Fibroblast of skin of abdomen (primary cell): ENCODE results near the gene ST8SIA3. TPM values are rescaled to one million over a fixed set of nuclear protein-coding genes. Genes with fewer than 3 reads are reported as not detected.

ENCODE experiments used
- DNase-seq: peaks from one replicate; pipeline ENCODE4 v3.0.0-alpha.2; 2013
- polyA plus RNA-seq, 2 experiments: library from polyadenylated mRNA; unstranded; fragments of 120-200 nt; gene quantifications; one replicate each; pipeline ENCODE4 v1.2.1, GENCODE V29; 2013; ENCODE audit not compliant: insufficient read length in 2 of 2

The ST8SIA3 gene, protein sequence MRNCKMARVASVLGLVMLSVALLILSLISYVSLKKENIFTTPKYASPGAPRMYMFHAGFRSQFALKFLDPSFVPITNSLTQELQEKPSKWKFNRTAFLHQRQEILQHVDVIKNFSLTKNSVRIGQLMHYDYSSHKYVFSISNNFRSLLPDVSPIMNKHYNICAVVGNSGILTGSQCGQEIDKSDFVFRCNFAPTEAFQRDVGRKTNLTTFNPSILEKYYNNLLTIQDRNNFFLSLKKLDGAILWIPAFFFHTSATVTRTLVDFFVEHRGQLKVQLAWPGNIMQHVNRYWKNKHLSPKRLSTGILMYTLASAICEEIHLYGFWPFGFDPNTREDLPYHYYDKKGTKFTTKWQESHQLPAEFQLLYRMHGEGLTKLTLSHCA
- not detected for polyA plus RNA-seq (2013, experiment 1 of 2; ENCODE audit: insufficient read length)
- not detected for polyA plus RNA-seq (2013, experiment 2 of 2; ENCODE audit: insufficient read length)

DNA sequence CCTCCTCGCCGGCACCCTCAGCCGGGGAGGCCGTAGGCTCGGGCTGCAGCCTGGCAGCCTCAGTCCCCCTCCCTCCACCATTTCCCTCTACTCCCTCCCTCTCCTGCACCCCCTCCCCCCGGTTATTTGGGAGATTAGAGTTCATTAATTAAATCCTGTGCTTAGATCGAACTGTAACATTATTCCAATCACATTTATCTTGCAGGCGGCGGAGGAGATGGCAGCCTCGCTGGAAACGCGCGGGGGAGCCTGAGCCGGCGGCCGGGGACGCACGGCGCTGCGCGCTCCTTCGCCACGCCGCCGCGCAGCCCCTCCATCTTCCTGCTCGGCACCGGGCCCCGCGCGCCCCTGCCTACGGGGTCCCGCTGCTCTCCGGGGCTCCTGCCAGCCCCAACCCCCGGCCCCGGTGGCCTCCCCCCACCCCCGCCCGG lies at the start of gene ST8SIA3:
Gene ST8SIA3, plus strand, starts transcription at position 287 of the 431 bp plus-strand sequence. CDS start 290 bp downstream, outside the sequence.
- DNase-seq = no peak

DNA sequence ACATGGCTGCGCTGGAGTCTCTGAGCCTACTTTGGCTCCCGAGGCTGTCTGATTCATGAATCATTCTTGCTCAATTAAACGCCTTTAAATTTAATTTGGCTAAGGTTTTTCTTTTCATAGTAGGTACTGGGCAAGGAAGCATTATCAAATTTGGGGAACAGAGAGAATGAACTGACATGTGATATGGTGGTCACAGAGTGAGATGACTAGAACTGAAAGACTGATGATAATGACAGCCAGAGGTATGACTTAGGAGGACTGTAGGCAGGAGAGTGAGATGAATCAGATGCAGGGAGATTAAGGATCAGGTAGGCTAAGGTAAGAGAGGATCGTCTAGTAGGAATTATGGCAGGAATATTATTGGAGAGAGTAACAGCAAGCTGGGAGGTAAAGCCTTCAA lies 40.9 kb upstream of the ST8SIA3 start:
- DNase-seq = no peak

DNA sequence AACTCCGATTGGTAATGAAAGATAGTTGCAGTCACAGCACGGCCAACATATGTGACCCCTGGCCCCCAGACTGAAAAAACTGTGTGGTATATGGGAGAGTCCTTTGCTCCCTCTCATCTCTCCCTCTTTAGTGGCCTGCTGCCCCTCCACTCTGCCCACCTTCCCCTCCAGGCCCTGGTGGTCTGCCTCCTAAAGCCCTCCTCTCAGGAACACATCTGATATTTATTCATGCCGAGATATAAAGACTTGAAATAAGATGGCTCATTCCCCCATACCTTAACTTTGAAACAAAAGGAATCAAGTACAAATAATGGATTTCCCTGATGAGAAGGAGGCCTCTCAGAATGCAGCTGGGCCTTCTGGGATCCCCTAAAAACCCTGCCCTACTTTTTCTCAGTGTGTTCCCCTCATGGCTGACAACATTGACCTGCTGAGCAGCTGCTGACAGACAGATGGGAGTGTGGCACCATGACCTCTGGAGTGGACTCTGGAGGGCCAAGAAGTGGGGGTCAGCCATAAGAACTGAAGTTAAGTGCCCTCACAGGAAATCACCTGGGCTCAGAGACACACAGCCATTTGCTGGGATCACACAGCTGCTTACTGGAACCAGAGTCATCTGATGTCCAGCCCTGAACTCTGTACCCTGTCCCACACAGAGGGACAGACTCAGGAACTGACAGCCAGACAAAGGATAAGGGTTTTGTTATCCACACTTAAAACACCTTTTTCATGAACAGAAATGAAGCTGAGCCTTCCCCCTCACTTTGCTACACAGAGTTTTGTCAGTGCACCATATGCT lies 39.8 kb upstream of the ST8SIA3 start:
- no peak for DNase-seq

DNA sequence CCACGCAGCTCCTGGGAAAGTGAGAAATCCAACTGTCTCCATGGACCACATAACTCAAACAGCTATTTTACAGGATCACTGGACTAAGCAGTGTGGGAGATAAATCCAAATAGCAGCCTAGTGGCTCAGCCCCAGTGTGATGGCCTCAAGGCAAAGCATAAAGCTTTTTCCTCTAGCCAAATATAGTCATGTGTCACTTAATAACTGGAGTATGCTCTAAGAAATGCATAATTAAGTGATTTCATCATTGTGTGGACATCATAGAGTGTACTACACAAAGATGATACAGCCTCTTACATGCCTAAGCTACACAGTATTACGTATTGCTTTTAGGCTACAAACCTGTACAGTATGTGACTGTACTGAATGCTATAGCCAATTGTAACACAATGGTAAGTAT lies 31.8 kb upstream of the ST8SIA3 start:
- no peak for DNase-seq

DNA sequence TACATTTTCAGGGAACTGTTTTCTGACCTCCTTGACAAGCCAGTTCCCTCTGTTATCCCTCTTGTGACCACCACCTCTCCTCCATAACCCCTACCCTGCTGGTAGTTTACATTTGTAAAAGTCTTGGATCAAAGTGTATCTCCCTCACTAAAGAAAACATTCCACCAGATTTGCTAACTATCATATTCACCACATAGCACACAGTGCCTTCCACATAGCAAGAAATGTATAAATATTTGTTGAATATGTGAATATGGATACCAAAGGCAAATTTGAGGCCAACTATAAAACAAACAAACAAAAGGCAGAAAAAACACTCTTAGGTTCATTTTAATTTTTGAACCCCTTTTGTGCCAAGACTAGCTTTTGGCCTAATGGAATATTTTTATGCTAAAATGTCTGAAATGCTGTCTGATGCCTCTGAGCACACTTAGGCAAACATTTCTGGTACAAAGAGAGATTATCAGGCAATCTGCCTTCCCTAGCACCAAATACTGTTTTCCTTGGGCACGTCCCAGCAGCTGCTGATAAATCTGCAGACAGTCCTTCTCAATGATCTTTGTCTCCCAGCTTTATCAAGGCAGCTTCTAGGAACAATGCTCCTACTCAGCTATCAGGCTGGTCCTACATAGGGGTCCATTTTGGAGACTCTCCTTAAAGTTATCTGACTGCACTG lies 26.7 kb upstream of the ST8SIA3 start:
- no peak for DNase-seq

DNA sequence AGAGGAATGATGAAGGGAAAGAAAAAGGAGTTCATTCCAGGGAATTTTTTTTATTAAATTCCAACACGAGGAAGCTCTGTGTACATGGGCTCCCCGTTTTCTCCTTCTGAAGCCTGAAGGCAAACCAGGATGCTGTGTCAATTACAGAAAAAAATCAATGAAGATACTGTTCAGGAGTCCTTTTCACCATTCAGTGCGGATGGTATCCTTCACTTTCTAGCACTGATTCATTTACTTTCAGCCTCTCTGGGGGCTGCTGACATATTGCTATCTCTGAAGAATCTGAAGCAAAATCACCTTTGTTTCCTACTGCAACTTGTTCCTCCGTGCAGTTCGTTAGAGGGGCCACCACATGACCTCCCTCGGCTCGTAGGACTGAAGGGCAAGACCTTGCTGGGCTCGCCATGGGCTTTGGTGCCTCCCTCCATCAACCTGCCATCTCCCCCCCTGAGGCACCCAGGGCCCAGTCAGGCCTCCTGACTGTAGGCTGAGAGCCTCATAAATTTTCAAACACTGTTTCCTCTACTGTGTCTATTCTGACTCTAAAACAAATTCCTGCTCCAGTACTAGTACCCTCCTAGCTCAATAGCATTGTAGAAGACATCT lies 25.5 kb upstream of the ST8SIA3 start:
- no peak for DNase-seq

DNA sequence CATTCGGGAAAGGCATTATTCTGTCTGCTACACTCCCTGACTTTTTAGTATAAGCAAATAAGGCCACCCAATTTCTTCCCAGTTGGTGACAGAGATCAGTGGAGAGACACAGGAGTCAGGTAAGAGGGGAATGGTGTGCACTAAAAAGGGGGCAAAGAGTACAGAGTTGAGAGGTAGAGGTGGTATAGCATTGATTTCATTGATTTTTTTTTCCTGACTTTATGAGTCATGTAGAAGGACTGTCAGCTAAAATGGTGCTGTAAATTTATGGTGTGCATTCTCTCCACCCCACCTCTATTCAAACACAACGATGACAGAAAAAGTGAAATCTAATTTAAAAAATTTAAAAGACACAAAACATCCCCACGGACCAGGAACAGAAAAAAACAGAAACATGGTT lies 23.7 kb upstream of the ST8SIA3 start:
- DNase-seq = no peak

DNA sequence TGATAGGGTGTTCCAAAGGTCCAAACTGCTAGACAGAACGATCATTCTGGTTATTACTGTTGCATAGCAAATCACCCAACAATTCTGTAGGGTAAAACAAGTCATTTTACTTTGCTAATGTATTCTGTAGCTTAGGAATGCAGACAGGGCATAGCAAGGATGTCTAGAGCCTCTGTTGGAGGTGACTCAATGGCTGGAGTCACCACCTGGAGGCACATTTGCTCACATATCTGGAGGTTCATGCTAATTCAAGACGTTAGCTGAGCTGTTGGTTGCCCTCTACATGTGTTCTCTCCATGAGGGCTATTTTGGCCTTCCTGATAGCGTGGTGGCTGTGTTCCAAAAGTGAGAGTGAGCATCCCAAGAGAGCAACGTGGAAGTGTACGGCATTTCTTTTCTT lies 22.5 kb upstream of the ST8SIA3 start:
- no peak for DNase-seq

DNA sequence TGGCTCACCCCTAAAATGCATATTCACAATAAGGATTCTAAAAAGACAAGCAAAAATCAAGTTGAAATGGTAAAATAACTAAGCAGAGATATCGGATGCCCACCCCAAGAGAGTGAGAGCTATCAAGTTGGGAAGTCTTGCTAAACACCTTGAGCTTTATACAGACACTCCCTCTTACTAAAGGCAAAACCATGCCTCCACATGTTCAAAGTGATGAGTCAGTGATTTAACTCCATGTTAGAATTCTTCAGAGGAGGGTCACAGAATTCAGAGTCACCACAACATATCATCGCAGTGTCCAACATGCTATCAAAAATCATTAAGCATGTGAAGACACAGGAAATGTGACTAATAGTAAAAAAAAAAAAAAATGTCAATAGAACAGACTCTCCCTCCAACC lies 20.6 kb upstream of the ST8SIA3 start:
- DNase-seq = no peak

DNA sequence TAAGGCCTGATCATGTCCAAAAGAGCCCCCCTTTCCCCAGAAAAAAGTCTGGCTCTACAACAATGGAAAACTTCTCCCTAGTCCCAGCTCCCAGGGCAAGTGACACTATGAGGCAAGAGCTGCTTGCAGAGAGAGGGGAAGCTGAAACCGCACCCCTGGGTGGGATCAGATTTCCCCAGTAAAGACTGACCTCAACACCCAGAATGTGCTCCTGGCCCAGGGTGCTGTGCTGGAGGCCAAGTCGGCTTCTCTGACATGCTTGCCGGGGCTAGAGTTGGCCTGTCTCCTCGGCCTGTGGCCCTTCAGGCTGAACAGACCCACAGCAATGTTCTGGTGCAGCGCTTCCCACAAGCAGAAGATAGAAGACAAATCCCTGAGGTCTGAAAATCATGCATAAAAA lies 18.4 kb upstream of the ST8SIA3 start:
- no peak for DNase-seq

DNA sequence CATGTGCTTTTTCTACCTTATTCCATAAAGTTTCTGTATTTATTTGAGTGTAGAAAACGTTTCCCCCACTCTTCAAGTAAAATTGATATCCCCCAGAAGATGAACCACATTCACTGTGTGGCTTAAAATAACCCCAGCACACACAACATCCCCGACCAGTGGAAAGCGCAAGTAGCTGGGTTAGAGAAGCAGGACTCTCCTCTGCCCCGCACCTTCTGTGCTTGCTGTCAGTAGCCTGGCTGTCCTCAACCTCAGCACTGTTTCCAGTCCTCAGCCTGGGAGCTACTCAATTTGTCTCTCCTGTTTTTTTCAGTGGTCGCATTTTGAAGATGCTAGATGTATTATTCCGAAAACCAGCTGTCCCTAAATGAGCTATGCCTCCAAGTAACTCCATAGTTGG lies 18.0 kb upstream of the ST8SIA3 start:
- no peak for DNase-seq

DNA sequence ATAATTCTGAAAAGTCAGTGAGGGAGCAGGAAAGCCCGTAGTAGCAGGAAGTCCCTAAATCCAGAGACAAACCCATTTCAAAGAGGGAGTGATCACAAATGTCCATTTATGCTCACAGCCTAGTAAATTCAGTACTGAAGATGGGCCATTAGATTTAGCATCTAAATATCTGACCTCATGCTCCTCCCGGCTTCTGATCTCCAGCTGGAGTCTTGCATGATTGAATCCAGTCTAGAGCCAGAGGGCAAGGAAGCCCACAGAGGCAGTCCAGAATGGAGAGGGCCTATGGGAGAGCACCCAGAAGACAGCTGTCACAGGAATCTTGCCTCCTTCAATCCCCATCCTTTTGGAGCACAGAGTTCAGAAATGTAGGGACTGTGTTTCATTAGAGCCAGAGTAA lies 16.0 kb upstream of the ST8SIA3 start:
- DNase-seq = no peak

DNA sequence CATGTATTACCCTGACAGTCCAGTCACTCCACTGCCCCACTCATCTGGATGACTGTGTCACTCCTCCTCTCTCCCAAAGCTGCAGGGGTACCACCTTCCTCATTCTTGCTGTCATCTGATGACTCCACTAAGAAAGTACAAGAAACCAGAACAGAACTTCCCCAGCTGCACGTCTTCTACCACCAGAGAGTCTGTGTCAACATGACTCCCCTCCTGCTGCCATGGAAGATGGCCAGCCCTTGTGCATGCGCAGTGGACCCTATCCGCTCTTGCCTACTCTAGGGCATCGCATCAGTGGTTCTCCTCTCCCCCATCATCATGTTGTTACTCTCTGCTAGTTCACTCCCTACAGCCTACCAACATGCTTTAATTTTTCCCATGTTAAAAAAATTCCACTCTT lies 14.5 kb upstream of the ST8SIA3 start:
- DNase-seq = no peak

DNA sequence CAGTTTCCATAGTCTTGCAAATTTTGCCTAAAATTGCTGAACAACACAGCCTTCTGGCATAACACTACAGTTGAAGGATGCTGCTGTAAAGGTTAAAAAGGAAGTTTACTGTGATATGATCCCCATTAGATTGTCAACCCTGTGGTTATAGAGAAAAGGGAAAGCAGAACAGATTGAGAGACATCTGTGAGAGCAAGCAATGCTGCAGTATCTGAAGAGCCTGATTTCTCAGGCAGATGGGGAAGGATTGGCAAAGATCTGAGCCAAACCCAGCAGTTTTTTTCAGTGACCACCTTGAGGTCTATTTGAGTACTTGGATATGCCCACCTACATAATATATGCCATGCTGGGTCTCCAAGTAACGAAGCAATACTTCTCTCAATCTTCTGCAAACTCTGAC lies 8.5 kb upstream of the ST8SIA3 start:
- no peak for DNase-seq

DNA sequence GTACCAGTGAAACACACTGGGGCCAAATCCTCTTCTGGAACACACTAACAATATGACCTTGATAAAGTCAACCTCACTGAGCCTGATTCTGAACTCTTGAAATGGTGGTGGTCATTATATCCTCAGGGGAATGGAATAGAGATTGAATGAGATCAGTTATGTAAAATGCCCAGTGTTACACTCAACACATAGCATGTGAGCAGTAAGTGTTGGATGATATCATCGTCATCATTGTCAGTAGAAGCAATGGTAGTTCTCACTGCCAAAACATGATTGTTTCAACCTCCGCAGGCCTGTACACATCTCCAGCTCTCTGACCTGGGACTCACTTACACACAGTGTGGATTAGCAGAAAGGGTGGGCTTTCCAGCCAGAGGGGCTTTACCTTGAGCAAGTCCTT lies 5.5 kb upstream of the ST8SIA3 start:
- DNase-seq = no peak

DNA sequence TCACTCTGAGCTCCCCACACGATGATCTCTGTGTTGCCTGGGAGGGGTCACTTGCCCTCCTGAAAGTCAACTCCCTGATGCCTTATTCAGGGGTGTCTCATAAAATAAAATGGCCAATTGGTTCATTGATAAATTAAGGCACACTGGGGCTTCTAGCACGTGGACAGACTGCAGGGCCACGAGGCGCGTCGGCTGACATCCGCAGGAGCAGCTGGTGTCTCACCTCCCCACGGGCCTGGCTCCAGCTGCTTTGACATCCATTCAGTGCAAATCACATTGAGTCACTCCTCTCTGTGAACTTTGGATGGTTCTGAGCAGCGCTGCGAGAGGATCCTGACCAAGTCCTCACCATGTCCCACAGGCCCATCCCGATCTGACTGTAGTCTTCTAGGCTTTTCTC lies 4.6 kb upstream of the ST8SIA3 start:
- no peak for DNase-seq

DNA sequence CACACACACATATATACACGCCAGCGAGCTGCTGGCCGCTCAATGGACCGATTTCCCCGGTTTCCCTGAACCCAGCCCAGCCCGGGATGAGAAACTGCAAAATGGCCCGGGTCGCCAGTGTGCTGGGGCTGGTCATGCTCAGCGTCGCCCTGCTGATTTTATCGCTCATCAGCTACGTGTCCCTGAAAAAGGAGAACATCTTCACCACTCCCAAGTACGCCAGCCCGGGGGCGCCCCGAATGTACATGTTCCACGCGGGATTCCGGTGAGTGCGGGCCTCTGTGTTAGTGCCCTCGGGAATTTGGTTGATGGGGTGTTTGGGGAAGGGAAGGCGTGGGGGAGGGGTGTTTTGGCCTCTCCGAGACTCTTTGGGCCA lies 392 bp downstream of the ST8SIA3 start:
- DNase-seq = no peak

DNA sequence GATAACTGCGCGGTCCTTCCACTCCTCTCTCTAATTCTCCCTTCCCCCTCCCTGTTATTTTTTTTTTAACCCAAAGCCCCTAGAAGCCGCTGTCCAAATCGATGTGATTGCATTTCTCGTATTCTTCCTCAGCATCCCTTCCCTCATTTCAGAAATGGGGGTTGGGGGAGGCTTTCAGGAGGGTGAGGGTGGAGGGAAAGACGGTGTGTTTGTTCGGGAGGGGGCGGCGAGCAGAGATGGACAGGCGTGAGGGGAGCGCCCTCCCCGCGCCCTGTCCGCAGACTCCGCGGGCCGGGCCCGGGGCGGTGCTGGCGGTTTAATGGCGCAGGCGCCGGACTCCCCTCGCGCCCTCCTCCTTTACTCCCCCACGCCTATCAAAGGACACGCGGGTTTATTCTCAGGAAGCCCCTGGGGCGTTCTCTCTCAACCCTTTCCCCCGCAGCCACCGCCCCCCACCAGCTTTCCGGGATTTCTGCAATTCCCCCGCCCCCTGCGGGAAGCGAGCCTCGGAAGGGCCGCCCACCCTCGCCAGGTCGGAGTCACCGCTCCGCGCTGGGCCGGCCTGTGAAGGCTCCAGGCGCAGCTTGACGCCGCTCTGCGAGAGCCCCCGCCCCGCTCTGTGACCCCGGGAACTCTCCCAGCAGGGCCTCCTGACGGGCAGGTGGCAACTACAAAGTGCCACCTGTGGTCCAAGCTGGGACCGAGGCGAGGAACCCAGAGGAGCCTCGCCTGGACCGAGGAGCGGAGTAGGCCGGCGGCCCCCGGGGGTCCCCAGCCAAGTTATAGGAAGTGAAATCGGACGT lies 981 bp downstream of the ST8SIA3 start:
- DNase-seq = no peak

DNA sequence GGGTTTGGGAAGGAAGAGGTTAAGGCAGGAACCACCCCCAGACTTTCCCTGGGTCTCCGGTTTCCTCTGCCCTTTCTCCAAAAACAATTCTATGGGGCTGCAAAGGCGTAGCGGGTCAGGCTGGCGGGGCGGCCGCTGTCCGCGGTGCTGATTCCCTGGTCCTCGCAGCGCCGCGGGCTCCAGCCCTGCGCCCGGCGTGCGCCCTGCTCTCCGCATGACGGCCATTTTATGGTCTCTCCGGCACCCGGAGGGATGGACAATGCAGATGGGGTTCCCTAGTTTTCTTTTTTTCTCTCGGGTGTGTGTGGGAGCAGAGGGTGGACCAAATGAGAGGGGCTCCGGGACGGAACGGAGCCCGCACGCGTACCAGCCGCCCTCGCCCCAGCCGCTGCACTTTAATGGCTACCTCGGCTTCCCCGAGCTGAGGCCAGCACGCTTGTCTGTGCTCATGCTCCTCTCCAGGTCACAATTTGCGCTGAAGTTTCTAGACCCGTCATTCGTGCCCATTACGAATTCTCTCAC lies 1.6 kb downstream of the ST8SIA3 start:
- DNase-seq = peak; percentile 25

DNA sequence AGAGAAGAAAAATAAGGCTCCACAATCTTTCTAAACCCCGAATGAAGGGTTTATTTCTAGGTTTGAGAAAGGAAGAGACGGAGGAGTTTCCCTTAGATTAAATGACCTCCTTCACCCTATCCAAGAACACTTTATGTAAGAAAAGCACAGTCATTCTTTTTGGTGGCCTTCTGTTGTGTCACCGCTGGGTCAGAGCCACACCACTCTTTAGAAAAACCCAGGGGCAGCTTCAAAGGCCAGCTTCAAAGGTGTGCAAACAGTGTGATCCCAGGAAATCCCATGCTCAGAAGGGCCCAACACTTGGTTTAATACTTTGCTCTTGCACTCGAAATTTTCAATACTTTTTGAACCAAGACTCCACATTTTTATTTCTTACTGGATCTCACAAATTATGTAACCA lies 7.1 kb downstream of the ST8SIA3 start:
- no peak for DNase-seq

DNA sequence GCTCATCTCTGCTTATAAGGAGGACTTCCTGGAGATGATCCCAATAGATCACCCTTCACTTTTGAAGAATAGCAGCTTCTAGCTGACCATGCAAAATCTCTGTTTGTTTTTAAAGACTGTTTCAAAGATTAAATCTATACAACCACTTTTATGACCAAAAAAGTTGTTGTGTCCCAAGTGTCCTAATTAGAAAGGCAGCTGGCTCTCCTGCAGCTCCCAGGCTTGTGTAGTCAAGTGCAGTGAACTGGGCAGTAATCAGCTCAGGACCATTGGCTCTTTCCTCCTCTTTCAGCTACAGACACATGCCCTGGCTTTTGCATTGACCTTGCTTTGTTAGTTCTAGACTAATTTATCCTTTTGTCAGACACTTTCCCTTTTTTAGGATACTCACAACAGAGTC lies 10.4 kb downstream of the ST8SIA3 start:
- no peak for DNase-seq

DNA sequence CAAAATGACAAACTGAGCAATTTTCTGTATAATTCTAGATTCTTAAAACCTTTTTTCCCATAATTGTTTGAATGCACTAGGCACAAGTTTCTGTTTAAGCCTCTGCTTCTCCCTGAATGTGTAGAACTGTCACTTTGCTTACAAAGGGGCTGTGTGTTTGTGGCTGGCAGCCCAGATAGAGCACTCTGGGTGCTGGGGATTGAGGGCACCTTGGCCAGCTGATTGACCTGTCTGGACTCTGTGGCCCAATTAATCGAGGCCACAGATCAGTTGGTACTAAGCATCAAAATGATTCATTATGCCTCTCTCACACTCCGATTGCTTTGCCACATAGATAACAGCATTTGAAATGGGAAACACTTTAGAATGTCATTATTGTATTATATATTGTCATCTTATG lies 12.1 kb downstream of the ST8SIA3 start:
- DNase-seq = no peak
